HG02759 (cell line): ENCODE results near the gene NAGK.
"Not testable (repeated sequence)": the region's sequence is repeated elsewhere in the genome, so short reads cannot be mapped to it uniquely, and the experiment has no call there.

Experiments used
- ATAC-seq: cut with Tn5 transposase; IDR thresholded peaks from one replicate; pipeline ENCODE4 v1.9.1; 2021; ENCODE audit warnings: mild to moderate bottlenecking, moderate library complexity; ENCODE audit not compliant: unreplicated experiment

NAGK gene

GRCh38 chr2:71102981-71103681, 34.7 kb downstream of the NAGK start:
- no peak for ATAC-seq

- ATAC-seq, result no peak
Measured at GRCh38 chr2:71103809-71104208, 35.4 kb downstream of the NAGK start.

- ATAC-seq, result not testable (repeated sequence)
Measured at GRCh38 chr2:71106463-71106862, 38.0 kb downstream of the NAGK start.

GRCh38 chr2:71108091-71108490, 39.6 kb downstream of the NAGK start:
- no peak for ATAC-seq

- ATAC-seq, result no peak
Measured at GRCh38 chr2:71113843-71114242, 45.4 kb downstream of the NAGK start.

- ATAC-seq, result no peak
Measured at GRCh38 chr2:71117063-71117462, 48.6 kb downstream of the NAGK start.

GRCh38 chr2:71120195-71120594, 51.7 kb downstream of the NAGK start:
- no peak for ATAC-seq

GRCh38 chr2:71121479-71121878, 53.0 kb downstream of the NAGK start:
- no peak for ATAC-seq

GRCh38 chr2:71122387-71123298, 54.2 kb downstream of the NAGK start:
- no peak for ATAC-seq

- no peak for ATAC-seq
Measured at GRCh38 chr2:71125506-71126294, 57.3 kb downstream of the NAGK start.

GRCh38 chr2:71126957-71127356, 58.5 kb downstream of the NAGK start:
- no peak for ATAC-seq
